Mucosa of descending colon (tissue), 3 donors: ENCODE measurements around the gene NASP. TPM values are rescaled to one million over a fixed set of nuclear protein-coding genes. Genes with fewer than 3 reads are reported as not detected.
A peak's percentile ranks its signal among the peaks of the same experiment; 100 is the strongest.

Experiments used
- ATAC-seq: fragments of 200-7000 bp; cut with Tn5 transposase; one replicate; pipeline ENCODE4 v1.9.1; 2020; ENCODE audit warnings: mild to moderate bottlenecking, moderate library complexity
- DNase-seq, 3 donors: peaks; one replicate each; pipeline ENCODE4 v3.0.0-alpha.2; 2020
- H3K36me3 ChIP-seq: fragments of 200-600 bp; one replicate; pipeline ENCODE4 v1.8.0; 2021; ENCODE audit warnings: low read depth, mild to moderate bottlenecking
- H3K4me1 ChIP-seq: fragments of 200-600 bp; one replicate; pipeline ENCODE4 v1.8.0; 2021; ENCODE audit warnings: low read depth, mild to moderate bottlenecking
- H3K4me3 ChIP-seq: fragments of 200-600 bp; one replicate; pipeline ENCODE4 v1.8.0; 2021; ENCODE audit warnings: mild to moderate bottlenecking
- H3K9me3 ChIP-seq: fragments of 200-600 bp; one replicate; pipeline ENCODE4 v1.8.0; 2021; ENCODE audit warnings: mild to moderate bottlenecking
- CTCF ChIP-seq: fragments of 200-600 bp; IDR thresholded peaks from one replicate; pipeline ENCODE4 v1.8.0; 2022; ENCODE audit warnings: antibody characterized with exemption, mild to moderate bottlenecking
- intact Hi-C, 2 donors: fragments of 100-400 bp; cut with DNase I in 1 of 2; cut with micrococcal nuclease in 1 of 2; formaldehyde crosslinking; loops; one replicate each; pipeline versions ENCODE4 v1.11.0 to v1.11.1; 2022; cut with DNase I, micrococcal nuclease
- total RNA-seq, 3 donors: library from RNA; stranded (reverse); fragmentation: NEBNext Ultra II Directional in 2 of 3; extraction: Animal tissue kit (Norgen Biotek cat#: 25700) in 2 of 3; gene quantifications; one replicate each; pipeline versions ENCODE4 v1.2.1 to v1.2.4, GENCODE V29; 2021 to 2023
- donor health status: DM: no; HTN: no; CAD: no; lungs with moderate emphysema.
- donor health status: DM: no; HTN: no; CAD: no.
- donor health status: DM: no; HTN: yes; CAD: no.

The NASP gene
- total RNA-seq, 3 donors from 2014 or later = 51.5 to 69.1 (median 60.1) TPM

GRCh38 chr1:45543581-45544417 lies 40.0 kb upstream of the NASP start:
- no peak for TF ChIP-seq CTCF

DNA sequence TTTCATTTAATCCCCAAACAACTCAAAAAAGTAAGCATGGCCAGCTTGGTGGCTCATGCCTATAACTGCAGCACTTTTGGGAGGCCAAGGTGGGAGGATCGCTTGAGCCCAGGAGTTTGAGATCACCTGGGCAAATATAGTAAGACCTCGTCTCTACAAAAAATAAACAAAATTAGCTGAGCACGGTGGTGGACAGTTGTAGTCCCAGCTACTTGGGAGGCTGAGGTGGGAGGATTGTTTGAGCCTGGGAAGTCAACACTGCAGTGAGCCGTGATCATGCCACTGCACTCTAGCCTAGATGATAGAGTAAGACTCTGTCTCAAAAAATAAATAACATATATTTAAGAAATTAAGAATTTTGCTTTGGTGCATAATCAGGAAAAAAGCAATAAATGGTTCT lies 39.3 kb upstream of the NASP start:
- no peak for TF ChIP-seq CTCF
- ATAC-seq (no peak), DNase-seq (no peak)
- intact Hi-C loops = no loop called here
- Histone ChIP-seq H3K4me1 (no peaks in the 10 kb centered on the region), H3K9me3 (no peaks in the 10 kb centered on the region), H3K4me3 (no peak overlapping the region), H3K36me3 (no peaks in the 10 kb centered on the region)

More at GRCh38 chr1:45543581-45544417, 40.0 kb upstream of the NASP start:
- H3K9me3 ChIP-seq = no peaks in the 10 kb centered on the region
- peak; percentile 47 to 76 (median 67) for DNase-seq
- H3K36me3 ChIP-seq = no peaks in the 10 kb centered on the region
- ATAC-seq = peak; percentile 73
- intact Hi-C loops = no loop called here
- no peaks in the 10 kb centered on the region for H3K4me1 ChIP-seq
- H3K4me3 ChIP-seq = no peak overlapping the region

- Histone ChIP-seq H3K4me1 (no peaks in the 10 kb centered on the region), H3K36me3 (no peaks in the 10 kb centered on the region), H3K9me3 (no peaks in the 10 kb centered on the region), H3K4me3 (no peak overlapping the region)
- intact Hi-C loops = no loop called here
- TF ChIP-seq CTCF = no peak
- ATAC-seq (peak; percentile 28), DNase-seq (no peak)
Observed at GRCh38 chr1:45545019-45545493, 38.8 kb upstream of the NASP start.

DNA sequence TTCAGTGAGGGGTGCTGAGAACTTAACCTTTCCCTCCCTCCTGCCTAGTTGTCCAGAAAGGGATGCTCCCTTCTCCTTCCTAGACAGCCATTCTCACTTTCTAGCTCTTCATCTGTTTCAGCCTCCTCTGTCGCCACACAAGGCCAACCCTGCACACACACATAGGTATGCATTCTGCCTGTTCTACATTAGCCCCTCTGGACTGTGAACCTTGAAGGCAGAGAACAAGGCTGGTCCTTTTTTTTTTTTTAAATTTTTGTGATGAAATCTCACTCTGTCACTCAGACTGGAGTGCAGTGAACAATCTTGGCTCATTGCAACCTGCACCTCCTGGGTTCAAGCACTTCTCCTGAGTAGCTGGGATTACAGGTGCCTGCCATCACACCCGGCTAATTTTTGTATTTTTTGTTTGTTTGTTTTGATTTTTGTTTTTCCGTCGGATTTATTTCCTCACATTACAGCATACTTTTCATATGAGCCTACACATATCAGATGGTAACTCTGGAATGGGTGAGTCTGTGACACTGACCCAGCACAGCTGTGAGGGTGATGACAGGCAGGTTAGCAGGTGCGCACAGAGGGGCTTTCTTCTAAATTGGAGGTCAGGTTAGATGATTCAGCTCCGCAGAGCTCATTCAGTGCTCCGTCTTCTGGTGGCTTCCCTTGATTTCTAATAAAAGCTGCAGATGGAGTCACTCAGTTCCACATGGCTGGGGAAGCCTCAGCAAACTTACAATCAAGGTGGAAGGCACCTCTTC lies 38.1 kb upstream of the NASP start:
- no peaks in the 10 kb centered on the region for H3K4me1 ChIP-seq
- H3K4me3 ChIP-seq = no peak overlapping the region
- ATAC-seq (no peak), DNase-seq (no peak)
- TF ChIP-seq CTCF = no peak
- intact Hi-C loops = no loop called here
- no peaks in the 10 kb centered on the region for H3K9me3 ChIP-seq
- no peaks in the 10 kb centered on the region for H3K36me3 ChIP-seq

DNA sequence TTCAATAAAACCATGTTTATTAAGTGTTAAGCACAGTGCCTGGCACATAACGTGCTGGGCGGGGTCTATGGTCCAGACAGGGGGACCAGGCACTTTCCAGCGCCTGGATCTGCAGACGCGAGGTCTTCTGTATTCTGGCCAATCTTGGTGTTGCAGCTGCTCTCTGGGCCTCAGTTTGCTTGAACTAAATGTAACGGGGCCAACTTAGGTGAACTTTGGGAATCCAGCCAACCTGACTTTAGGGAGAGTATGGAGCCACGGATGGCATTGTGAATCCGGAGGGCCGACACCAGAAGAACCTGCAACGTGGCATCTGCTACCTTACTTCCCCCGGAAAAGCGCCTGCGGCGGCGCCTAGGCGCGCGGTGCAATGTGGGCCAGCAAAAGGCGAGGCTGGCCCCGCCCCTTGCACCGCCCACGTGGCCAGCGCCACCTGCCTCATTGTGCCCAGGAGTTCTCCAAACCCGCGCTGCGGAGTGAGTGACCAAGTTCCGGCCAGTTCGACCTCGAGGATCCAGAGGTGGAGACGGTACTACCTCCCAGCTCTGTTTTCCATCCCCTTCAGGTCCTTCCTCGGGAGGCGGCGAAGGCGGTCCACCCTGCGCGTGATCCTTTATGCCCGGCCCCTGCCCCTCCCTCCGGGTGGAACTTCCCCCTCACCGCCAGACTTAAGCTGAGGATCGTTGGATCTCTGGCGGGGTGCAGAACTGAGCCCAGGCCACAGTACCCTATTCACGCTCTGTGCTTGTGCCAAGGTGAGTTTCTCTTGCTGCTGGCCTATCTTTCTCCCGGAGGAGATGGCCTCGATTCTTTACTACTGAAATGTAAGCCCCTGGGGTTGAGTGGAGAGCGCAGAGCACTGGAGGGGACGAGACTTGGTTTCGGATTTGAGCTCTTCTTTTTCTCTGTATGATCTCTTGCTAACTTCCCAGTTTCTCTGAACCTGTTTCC lies 33.2 kb upstream of the NASP start, which contains the start of gene AKR1A1:
AKR1A1 (plus strand) TSS at position 426 of the 951 bp plus-strand sequence. CDS start 10,969 bp downstream, outside the sequence.
- Histone ChIP-seq H3K4me3 (peak within 1 kb of the TSS; percentile 46), H3K9me3 (no peaks in the 10 kb centered on the region), H3K36me3 (no peaks in the 10 kb centered on the region), H3K4me1 (peaks cover 12% of the 10 kb centered on the region)
- no peak for TF ChIP-seq CTCF
- intact Hi-C loops = no loop called here
- peak; percentile 97 for ATAC-seq
- peak; percentile 92 to 95 (median 94) for DNase-seq
